ENCODE data around the gene AMIGO3.
"Not testable (repeated sequence)": the region's sequence is repeated elsewhere in the genome, so short reads cannot be mapped to it uniquely, and the experiment has no call there.

DNA sequence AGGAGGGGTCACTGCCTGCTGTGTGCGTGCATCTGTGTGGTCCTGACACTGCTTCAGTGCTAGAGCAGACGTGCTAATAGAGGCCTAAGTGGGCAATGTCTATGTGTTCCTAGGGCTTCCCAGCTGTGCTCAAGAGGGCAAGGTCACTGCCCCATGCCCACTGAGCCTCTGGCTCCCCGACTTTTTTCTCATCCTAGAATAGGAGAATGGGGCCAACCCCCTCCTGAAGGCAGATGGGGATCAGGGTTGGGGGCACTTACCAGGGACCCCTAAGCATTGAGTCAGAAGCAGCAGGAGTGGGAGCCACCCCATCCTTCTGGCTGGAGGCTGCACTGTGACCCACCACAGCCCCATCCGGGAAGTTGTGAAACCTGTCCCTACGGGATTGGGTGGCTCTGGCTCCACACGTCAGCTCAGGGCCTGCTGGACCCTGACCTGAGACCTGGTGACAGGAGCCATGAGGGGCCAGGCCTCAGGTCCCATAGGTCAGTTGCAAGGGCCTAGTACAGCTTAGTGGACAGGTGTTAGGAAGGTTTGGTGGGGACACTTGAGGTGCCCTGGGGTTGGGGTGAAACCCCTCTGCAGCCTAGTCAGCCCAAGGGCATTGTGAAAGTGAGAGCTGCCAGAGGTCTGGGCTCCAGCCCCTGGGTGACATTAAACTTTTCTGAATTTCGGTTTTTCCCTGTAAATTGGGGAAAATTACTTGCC is 31.0 kb downstream of the AMIGO3 start:
- not testable (repeated sequence) for TF ChIP-seq EZH2phosphoT487, EZH2 (IDR thresholded peaks at IDR 0.05)
- TF ChIP-seq, protein P1, sequence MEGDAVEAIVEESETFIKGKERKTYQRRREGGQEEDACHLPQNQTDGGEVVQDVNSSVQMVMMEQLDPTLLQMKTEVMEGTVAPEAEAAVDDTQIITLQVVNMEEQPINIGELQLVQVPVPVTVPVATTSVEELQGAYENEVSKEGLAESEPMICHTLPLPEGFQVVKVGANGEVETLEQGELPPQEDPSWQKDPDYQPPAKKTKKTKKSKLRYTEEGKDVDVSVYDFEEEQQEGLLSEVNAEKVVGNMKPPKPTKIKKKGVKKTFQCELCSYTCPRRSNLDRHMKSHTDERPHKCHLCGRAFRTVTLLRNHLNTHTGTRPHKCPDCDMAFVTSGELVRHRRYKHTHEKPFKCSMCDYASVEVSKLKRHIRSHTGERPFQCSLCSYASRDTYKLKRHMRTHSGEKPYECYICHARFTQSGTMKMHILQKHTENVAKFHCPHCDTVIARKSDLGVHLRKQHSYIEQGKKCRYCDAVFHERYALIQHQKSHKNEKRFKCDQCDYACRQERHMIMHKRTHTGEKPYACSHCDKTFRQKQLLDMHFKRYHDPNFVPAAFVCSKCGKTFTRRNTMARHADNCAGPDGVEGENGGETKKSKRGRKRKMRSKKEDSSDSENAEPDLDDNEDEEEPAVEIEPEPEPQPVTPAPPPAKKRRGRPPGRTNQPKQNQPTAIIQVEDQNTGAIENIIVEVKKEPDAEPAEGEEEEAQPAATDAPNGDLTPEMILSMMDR (IDR thresholded peaks at IDR 0.05) = not testable (repeated sequence)

Data from neural progenitor cell (in vitro differentiated cells).